ENCODE data around the gene RPTOR.

The RPTOR gene

DNA sequence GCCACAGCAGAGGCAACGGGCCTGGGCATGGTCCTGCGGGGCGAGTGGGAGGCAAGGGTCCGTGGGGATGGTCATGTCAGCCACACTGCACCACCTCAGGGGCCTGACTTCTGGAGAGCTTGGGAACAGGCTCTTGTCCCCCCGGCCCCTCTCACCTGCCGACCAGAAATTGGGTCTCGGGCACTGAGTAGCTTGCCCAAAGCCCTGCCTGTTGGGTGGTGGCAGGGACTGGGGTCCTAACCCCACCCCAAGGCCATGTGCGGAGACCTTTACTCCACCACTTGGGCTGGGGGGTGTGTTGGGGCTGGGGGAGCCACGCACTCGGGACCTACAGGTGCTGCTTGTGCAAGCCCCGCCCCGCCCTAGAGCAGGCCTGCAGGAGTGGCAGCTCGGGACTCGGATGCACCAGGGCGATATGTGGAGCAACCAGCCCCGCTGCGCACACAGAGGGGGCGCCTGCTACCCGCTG is 422.8 kb downstream of the RPTOR start:
- peak overlapping the region; percentile 72 for H3K27ac ChIP-seq (ENCODE audit: low read depth, low read length)
- no peak overlapping the region for H3K4me3 ChIP-seq (ENCODE audit: low read length)
- no peak overlapping the region for H3K9ac ChIP-seq (ENCODE audit: low read length)

DNA sequence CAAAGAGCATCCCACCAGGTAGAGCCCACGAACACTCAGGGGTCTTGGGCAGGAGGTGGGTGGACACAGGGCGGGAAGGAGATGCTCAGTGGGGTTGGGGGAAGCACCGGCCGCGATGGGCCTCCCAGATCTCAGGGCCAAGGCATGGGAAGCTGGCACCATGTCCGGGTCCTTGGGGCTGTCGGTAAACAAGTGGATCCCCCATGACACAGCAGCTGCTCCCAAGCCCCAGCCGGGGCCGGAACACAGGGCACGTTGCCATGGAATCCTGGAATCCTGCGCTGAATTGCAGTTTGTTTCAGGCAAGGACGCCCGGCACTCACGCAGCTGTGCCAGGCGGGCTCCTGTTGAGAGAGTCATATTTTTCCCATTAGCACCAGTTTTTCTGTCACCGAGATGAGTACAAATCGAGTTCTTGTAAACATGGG is 424.0 kb downstream of the RPTOR start:
- H3K9ac ChIP-seq (ENCODE audit: low read length): no peak overlapping the region
- H3K27ac ChIP-seq (ENCODE audit: low read depth, low read length): peak overlapping the region; percentile 72
- no peak overlapping the region for H3K4me3 ChIP-seq (ENCODE audit: low read length)
- peaks cover 29% of the 10 kb centered on the region for H3K4me1 ChIP-seq (ENCODE audit: control insufficient read depth, insufficient read depth, low read length)
- peaks cover 3% of the 10 kb centered on the region for H3K36me3 ChIP-seq (ENCODE audit: control insufficient read depth, insufficient read depth, low read length)
- peaks cover 6% of the 10 kb centered on the region for H3K27me3 ChIP-seq (ENCODE audit: control insufficient read depth, insufficient read depth, low read length)

More for the DNA sequence above, 422.8 kb downstream of the RPTOR start:
- H3K36me3 ChIP-seq (ENCODE audit: control insufficient read depth, insufficient read depth, low read length): peaks cover 3% of the 10 kb centered on the region
- peaks cover 6% of the 10 kb centered on the region for H3K27me3 ChIP-seq (ENCODE audit: control insufficient read depth, insufficient read depth, low read length)
- peaks cover 29% of the 10 kb centered on the region for H3K4me1 ChIP-seq (ENCODE audit: control insufficient read depth, insufficient read depth, low read length)

DNA sequence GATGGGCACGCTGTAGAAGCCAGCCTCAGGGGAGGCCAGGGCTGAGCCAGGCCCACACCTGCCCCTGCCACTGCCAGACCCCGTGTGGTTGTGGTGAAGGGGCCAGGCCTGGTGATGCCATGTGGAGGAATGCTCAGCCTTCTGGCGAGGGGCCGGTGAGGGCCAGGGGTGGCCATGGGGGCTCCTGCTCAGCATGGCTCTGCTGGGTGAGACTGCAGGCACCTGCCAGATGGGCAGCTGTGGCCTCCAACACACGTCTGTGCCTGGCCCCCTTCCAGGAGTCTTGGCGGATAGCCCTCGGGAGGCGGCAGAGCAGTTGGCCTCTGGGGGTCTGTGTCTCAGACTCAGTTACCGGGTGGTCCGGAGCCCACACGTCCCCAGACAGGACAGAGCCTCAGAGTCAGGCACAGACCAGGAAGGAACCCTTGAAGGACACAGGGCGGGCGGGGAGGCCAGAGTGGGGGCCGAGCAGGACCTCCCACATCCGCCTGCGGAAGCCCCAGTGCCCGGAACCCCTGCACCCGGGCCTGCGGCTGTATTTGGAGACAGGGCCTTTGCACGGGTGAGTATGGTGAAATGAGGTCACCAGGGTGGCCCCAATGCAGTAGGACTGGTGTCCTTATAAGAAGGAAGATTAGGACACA is 424.5 kb downstream of the RPTOR start:
- H3K27ac ChIP-seq (ENCODE audit: low read depth, low read length): peak overlapping the region; percentile 72

DNA sequence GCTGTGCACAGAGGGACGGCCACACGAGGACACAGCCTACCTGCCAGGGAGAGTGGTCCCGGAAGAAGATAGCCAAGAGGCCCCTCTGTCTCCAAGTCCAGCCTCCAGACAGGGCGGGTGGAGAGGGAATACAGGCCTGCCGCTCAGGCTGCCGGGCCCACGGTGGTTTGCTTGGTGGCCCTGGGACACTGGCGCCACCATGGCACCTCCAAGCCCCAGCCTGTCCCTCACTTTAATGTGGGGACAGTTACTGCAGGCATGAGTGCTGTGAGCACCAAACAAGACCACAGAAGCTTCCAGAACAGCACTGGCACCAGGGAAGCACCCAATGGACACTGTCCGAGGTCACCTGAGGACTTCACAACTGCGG is 425.0 kb downstream of the RPTOR start:
- no peak overlapping the region for H3K4me3 ChIP-seq (ENCODE audit: low read length)
- no peak overlapping the region for H3K9ac ChIP-seq (ENCODE audit: low read length)
- no peaks in the 10 kb centered on the region for H3K36me3 ChIP-seq (ENCODE audit: control insufficient read depth, insufficient read depth, low read length)
- peaks cover 29% of the 10 kb centered on the region for H3K4me1 ChIP-seq (ENCODE audit: control insufficient read depth, insufficient read depth, low read length)
- H3K27me3 ChIP-seq (ENCODE audit: control insufficient read depth, insufficient read depth, low read length): peaks cover 6% of the 10 kb centered on the region
- H3K27ac ChIP-seq (ENCODE audit: low read depth, low read length): no peak overlapping the region

More for the DNA sequence above, 424.5 kb downstream of the RPTOR start:
- no peak overlapping the region for H3K9ac ChIP-seq (ENCODE audit: low read length)
- H3K36me3 ChIP-seq (ENCODE audit: control insufficient read depth, insufficient read depth, low read length): peaks cover 2% of the 10 kb centered on the region
- H3K4me1 ChIP-seq (ENCODE audit: control insufficient read depth, insufficient read depth, low read length): peaks cover 29% of the 10 kb centered on the region
- H3K4me3 ChIP-seq (ENCODE audit: low read length): peak overlapping the region; percentile 27
- H3K27me3 ChIP-seq (ENCODE audit: control insufficient read depth, insufficient read depth, low read length): peaks cover 6% of the 10 kb centered on the region

DNA sequence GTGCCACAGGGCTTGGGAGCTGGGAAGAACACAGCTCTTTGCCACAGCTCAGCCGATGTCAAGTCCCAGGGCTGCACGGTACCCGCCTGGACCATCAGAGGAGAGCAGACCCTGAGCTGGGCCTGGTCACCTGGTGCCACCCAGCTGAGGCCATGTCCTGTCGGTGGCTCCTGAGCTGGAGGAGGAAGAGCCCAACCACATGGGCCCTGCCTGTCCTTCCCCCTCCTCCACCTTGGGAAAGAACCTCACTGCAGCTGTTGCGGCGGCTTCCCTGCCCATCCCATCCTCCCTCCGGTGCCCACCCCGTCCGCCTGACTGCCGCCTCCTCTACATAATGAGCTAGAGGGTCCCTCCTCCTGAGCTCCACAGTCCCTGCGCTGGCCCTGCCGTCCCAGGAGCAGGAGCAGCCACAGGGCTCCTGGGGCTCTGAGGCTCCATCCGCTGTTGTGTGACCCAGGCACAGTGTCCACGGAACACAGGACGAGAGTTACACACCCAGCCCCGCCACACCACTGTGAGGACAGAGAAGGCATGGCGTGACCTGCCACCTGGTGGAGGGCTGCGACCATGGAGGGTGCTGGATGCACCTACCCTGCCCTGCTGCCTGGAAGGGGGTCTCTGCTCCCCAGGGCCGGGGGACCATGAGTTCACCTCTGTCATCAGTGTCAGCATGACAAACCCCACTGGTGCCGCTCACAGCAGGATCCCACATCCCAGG is 425.6 kb downstream of the RPTOR start:
- H3K4me1 ChIP-seq (ENCODE audit: control insufficient read depth, insufficient read depth, low read length): peaks cover 29% of the 10 kb centered on the region
- H3K27ac ChIP-seq (ENCODE audit: low read depth, low read length): no peak overlapping the region
- no peaks in the 10 kb centered on the region for H3K36me3 ChIP-seq (ENCODE audit: control insufficient read depth, insufficient read depth, low read length)
- no peak overlapping the region for H3K9ac ChIP-seq (ENCODE audit: low read length)
- peaks cover 6% of the 10 kb centered on the region for H3K27me3 ChIP-seq (ENCODE audit: control insufficient read depth, insufficient read depth, low read length)
- peak overlapping the region; percentile 2 for H3K4me3 ChIP-seq (ENCODE audit: low read length)

DNA sequence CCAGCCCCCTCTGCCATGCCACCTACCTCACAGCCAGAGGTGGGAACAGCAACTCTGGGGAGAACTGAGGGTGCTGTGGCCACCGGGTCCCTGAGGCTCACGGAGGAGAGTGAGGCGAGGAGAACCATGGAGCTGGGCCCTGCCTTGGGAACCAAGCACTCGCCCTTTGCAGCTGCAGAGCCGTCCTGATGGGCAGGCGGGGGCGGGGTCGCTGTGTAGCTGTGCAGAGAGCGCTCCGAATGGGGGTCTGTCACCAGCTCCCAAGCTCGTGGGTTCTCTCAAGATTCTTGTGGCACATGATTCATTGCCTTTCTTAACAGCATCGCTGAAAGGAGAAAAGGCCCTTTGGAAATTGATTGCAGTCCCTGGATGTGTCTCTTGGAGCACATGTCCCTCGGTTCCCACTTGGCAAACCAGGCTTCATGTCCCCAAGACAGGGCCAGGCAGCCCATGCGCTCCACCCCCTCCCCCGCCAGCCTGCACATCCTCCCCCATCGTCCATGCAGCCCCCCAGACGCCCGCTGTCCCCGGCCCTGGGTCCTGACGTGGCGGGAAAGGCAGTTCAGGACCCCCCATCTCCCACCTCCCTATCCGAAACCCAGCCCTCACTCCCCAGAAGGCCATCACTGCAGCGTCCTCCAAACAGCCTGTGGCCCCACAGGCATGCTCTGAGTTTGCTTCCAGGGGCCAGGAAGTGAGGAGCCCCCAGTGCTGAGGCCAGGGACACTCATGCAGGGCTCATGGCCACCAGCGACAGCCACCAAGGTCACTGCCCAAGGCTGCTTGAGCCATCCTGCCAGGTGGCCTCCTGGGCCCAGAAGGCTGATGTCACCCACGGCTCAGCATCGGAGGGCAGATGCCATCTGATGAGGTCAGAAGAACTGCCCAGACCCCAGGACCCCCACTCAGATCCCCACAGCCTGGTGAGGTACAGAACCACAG is 426.4 kb downstream of the RPTOR start:
- no peak overlapping the region for H3K9ac ChIP-seq (ENCODE audit: low read length)
- no peak overlapping the region for H3K4me3 ChIP-seq (ENCODE audit: low read length)
- H3K36me3 ChIP-seq (ENCODE audit: control insufficient read depth, insufficient read depth, low read length): no peaks in the 10 kb centered on the region
- peaks cover 29% of the 10 kb centered on the region for H3K4me1 ChIP-seq (ENCODE audit: control insufficient read depth, insufficient read depth, low read length)
- H3K27me3 ChIP-seq (ENCODE audit: control insufficient read depth, insufficient read depth, low read length): peaks cover 6% of the 10 kb centered on the region
- H3K27ac ChIP-seq (ENCODE audit: low read depth, low read length): no peak overlapping the region

DNA sequence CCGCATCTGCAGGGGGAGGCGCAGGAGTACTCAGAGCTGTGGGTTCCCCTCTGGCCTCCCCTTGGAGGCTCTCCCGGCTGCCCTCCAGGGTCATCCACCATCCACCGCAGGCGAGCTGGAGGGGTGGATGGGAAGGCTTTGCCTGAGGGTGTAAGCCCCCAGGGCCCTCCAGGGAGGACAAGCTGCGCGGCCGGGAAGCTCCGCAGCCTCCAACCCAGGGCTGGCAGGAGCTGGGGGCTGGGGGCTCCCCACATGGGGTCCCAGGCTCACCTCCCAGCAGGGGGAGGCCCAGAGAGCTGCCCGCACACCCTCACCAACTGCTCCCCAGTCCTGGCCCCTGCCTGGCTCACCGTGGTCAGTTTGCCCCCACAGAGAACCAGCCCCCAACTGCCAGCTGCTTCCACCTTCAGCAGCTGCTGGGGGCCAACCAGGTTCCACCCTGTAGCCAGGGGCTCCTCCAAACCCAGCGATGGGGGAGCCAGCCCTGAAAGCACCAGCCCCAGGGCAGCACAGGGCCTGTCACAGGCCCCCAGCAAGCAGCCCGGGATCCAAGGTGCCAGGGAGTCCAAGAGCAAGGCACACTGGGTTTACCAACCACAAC is 427.2 kb downstream of the RPTOR start:
- no peak overlapping the region for H3K27ac ChIP-seq (ENCODE audit: low read depth, low read length)
- peaks cover 29% of the 10 kb centered on the region for H3K4me1 ChIP-seq (ENCODE audit: control insufficient read depth, insufficient read depth, low read length)
- peaks cover 6% of the 10 kb centered on the region for H3K27me3 ChIP-seq (ENCODE audit: control insufficient read depth, insufficient read depth, low read length)
- no peak overlapping the region for H3K4me3 ChIP-seq (ENCODE audit: low read length)
- no peaks in the 10 kb centered on the region for H3K36me3 ChIP-seq (ENCODE audit: control insufficient read depth, insufficient read depth, low read length)
- no peak overlapping the region for H3K9ac ChIP-seq (ENCODE audit: low read length)

DNA sequence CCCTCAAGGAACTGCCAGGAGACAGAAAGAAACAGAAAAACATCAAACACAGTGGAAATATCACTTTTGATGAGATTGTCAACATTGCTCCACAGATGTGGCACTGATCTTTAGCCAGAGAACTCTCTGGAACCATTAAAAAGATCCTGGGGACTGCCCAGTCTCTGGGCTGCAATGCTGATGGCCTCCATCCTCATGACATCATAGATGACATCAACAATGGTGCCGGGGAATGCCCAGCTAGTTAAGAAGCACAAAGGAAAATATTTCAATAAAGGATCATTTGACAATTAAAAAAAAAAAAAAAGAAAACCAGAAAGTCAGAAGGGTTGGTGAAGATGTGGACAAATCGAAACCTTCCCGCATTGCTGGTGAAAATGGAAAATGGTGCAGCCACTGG is 432.1 kb downstream of the RPTOR start:
- Histone ChIP-seq H3K4me3 (ENCODE audit: low read length) (no peak overlapping the region), H3K4me1 (ENCODE audit: control insufficient read depth, insufficient read depth, low read length) (no peaks in the 10 kb centered on the region), H3K27ac (ENCODE audit: low read depth, low read length) (no peak overlapping the region), H3K27me3 (ENCODE audit: control insufficient read depth, insufficient read depth, low read length) (peaks cover 2% of the 10 kb centered on the region), H3K9ac (ENCODE audit: low read length) (no peak overlapping the region), H3K36me3 (ENCODE audit: control insufficient read depth, insufficient read depth, low read length) (no peaks in the 10 kb centered on the region)

DNA sequence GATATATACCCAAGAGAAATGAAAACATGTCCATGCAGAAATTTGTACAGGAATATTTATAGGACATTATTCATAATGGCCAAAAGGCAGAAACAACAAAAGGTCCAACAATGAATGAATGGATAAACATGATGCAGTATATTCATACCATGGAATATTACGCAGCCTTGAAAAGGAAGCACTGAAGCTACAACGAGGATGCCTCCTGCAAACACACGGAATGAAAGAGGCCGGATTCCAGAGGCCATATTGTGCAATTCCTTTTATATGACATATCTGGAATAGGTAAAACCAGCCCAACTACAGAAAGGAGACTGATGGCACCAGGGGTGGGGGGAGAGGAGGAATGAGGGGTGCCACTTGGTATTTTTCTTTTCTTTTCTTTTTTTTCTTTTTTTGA is 432.5 kb downstream of the RPTOR start:
- no peak overlapping the region for H3K27ac ChIP-seq (ENCODE audit: low read depth, low read length)
- H3K4me1 ChIP-seq (ENCODE audit: control insufficient read depth, insufficient read depth, low read length): no peaks in the 10 kb centered on the region
- no peak overlapping the region for H3K9ac ChIP-seq (ENCODE audit: low read length)
- no peaks in the 10 kb centered on the region for H3K36me3 ChIP-seq (ENCODE audit: control insufficient read depth, insufficient read depth, low read length)
- peaks cover 2% of the 10 kb centered on the region for H3K27me3 ChIP-seq (ENCODE audit: control insufficient read depth, insufficient read depth, low read length)
- no peak overlapping the region for H3K4me3 ChIP-seq (ENCODE audit: low read length)

DNA sequence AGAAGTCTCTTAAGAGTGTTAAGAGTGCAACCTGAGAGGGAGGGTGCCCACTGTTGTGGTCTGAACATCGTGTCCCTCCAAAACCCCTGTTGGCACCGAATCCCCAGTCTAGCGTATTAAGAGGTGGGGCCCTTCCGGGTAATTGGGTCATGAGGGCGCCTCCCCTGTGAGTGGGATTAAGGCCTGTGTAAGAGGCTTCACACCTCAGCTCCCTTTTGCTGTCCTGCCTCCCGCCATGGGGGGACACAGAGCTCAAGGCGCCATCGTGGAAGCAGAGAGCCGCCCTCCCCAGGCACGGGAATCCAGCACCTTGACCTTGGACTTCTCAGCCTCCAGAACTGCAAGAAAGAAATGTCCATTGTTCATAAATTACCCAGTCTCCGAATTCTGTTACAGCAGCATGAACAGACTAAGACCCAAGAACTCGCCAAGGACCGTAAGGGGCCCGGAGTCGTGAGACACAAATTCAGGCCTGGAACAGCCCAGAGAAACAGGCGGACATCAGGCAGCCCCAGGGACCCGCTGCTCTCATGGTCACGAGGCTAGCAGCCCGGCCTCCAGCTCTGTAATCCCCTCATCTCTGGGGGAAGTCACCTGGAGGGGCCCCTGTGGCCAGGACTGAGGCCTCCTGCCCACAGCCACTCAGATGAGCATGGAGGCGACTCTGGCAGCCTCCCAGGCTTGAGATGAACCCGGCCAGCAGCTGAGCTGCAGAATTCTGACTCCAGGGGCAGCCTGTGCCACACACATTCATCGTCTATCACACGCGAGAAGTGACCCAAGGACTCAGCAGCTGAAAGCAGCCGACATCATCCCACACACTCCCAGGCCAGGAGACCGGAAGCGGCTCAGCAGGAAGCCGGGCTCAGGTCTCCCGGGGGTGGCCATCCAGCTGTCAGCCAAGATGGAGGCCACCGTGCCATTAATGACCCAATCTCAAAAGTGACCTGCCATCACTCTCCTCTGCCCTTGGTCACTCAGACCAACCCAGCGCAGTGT is 434.2 kb downstream of the RPTOR start:
- H3K27ac ChIP-seq (ENCODE audit: low read depth, low read length): no peak overlapping the region
- H3K4me3 ChIP-seq (ENCODE audit: low read length): no peak overlapping the region
- peaks cover 2% of the 10 kb centered on the region for H3K27me3 ChIP-seq (ENCODE audit: control insufficient read depth, insufficient read depth, low read length)
- H3K9ac ChIP-seq (ENCODE audit: low read length): no peak overlapping the region
- no peaks in the 10 kb centered on the region for H3K4me1 ChIP-seq (ENCODE audit: control insufficient read depth, insufficient read depth, low read length)
- H3K36me3 ChIP-seq (ENCODE audit: control insufficient read depth, insufficient read depth, low read length): no peaks in the 10 kb centered on the region

Measured in rectal smooth muscle tissue (tissue), 1 donor.